Kidney (tissue), 14 donors: ENCODE data around the gene CORO2A. TPM values are rescaled to one million over a fixed set of nuclear protein-coding genes. Genes with fewer than 3 reads are reported as not detected.
"Not testable (repeated sequence)": the region's sequence is repeated elsewhere in the genome, so short reads cannot be mapped to it uniquely, and the experiment has no call there.

ENCODE experiments used
- DNase-seq, 5 donors: peaks; one replicate each; pipeline ENCODE4 v3.0.0-alpha.2; 2013 to 2020
- FAIRE-seq: peaks from 2 replicates; lab custom pipeline; 2012; peaks lifted over from hg19 to GRCh38; lab: Jason Lieb, UNC
- H3K27ac ChIP-seq, 2 donors: one replicate each; pipeline ENCODE4 v1.7.0; 2013; ENCODE audit warnings: low read depth in 2 of 2, low read length in 2 of 2, inconsistent platforms in 1 of 2
- H3K27me3 ChIP-seq: one replicate; pipeline ENCODE4 v1.7.1; 2013; ENCODE audit warnings: low read length, inconsistent platforms; ENCODE audit not compliant: control insufficient read depth, insufficient read depth
- H3K36me3 ChIP-seq, 3 donors: one replicate each; pipeline versions ENCODE4 v1.7.0 to v1.7.1; 2013; ENCODE audit warnings: low read length in 3 of 3, control low read depth in 1 of 3, inconsistent platforms in 1 of 3; ENCODE audit not compliant: insufficient read depth in 3 of 3, control insufficient read depth in 2 of 3
- H3K4me1 ChIP-seq, 3 donors: one replicate each; pipeline versions ENCODE4 v1.7.0 to v1.7.1; 2013; ENCODE audit warnings: low read length in 3 of 3, inconsistent platforms in 1 of 3, low read depth in 1 of 3; ENCODE audit not compliant: control insufficient read depth in 2 of 3, insufficient read depth in 2 of 3
- H3K4me3 ChIP-seq, 3 donors: one replicate each; pipeline versions ENCODE4 v1.7.0 to v1.8.1; 2013; ENCODE audit warnings: low read length in 3 of 3, control low read depth in 1 of 3, inconsistent platforms in 1 of 3
- H3K9ac ChIP-seq, 3 donors: one replicate each; pipeline versions ENCODE4 v1.7.0 to v1.7.1; 2013; ENCODE audit warnings: low read length in 3 of 3, control low read depth in 1 of 3, inconsistent platforms in 1 of 3
- H3K9me3 ChIP-seq, 3 donors: one replicate each; pipeline versions ENCODE4 v1.7.0 to v1.7.1; 2013; ENCODE audit warnings: low read length in 3 of 3, control low read depth in 1 of 3, inconsistent platforms in 1 of 3; ENCODE audit not compliant: control insufficient read depth in 2 of 3, insufficient read depth in 1 of 3
- CTCF ChIP-seq: IDR thresholded peaks from 3 replicates; pipeline ENCODE4 v1.5.1; 2012; ENCODE audit warnings: mild to moderate bottlenecking, moderate library complexity, borderline replicate concordance; ENCODE audit not compliant: insufficient read depth; ENCODE audit errors: extremely low read depth
- intact Hi-C: fragments of 100-400 bp; cut with DNase I; formaldehyde crosslinking; loops from one replicate; pipeline ENCODE4 v1.11.1; 2022
- polyA plus RNA-seq: library from polyadenylated mRNA; stranded (reverse); fragments of 350-450 nt; fragmentation: Illumina TruSeq; extraction: RNeasy Lipid Tissue Mini Kit (QIAGEN cat#74804); gene quantifications from one replicate; pipeline ENCODE4 v1.2.3, GENCODE V29; 2014; ENCODE audit warnings: low read depth, low replicate concordance; ENCODE audit not compliant: insufficient read depth
- total RNA-seq: library from RNA; stranded (reverse); fragmentation: NEBNext Ultra II Directional; extraction: Animal tissue kit (Norgen Biotek cat#: 25700); gene quantifications from one replicate; pipeline ENCODE4 v1.2.1, GENCODE V29; 2021
- donor health status: control.
- donor health status: control.
- donor health status: control.
- donor health status: control.
- donor health status: control.
- donor health status: DM: yes; HTN: yes; CAD: no.
- donor health status: Normal renal cell carcinoma (clear cell type).

The CORO2A gene
- total and polyA plus RNA-seq, 2 donors from 2014 or later: 0.90 to 5.3 TPM

- Histone ChIP-seq H3K9ac (no peak overlapping the region), H3K4me3 (no peak overlapping the region), H3K9me3 (no peaks in the 10 kb centered on the region), H3K27ac (no peak overlapping the region), H3K27me3 (no peaks in the 10 kb centered on the region), H3K4me1 (peaks cover 0 to 12% (median 2%) of the 10 kb centered on the region in 3 donors), H3K36me3 (peaks cover 0 to 20% (median 9%) of the 10 kb centered on the region in 3 donors)
- FAIRE-seq (no peak), DNase-seq (no peak)
- TF ChIP-seq CTCF: no peak
- intact Hi-C loops: no loop called here
Observed at GRCh38 chr9:98080780-98081179, 111.7 kb downstream of the CORO2A start.

- no peak for TF ChIP-seq CTCF
- DNase-seq (no peak), FAIRE-seq (no peak)
- H3K27ac ChIP-seq: no peak overlapping the region
- H3K36me3 ChIP-seq: peaks cover 0 to 20% (median 9%) of the 10 kb centered on the region in 3 donors
- H3K9ac ChIP-seq: no peak overlapping the region
- no peaks in the 10 kb centered on the region for H3K9me3 ChIP-seq
- peaks cover 0 to 12% (median 2%) of the 10 kb centered on the region in 3 donors for H3K4me1 ChIP-seq
- no peaks in the 10 kb centered on the region for H3K27me3 ChIP-seq
- H3K4me3 ChIP-seq: no peak overlapping the region
- intact Hi-C loops: no loop called here
Observed at GRCh38 chr9:98080326-98080725, 112.1 kb downstream of the CORO2A start.

GRCh38 chr9:98078895-98079294, 113.5 kb downstream of the CORO2A start:
- peaks cover 0 to 20% (median 9%) of the 10 kb centered on the region in 3 donors for H3K36me3 ChIP-seq
- TF ChIP-seq CTCF: no peak
- intact Hi-C loops: no loop called here
- H3K27me3 ChIP-seq: no peaks in the 10 kb centered on the region
- no peaks in the 10 kb centered on the region for H3K9me3 ChIP-seq
- no peak overlapping the region for H3K9ac ChIP-seq
- no peak overlapping the region for H3K27ac ChIP-seq
- peaks cover 0 to 12% (median 2%) of the 10 kb centered on the region in 3 donors for H3K4me1 ChIP-seq
- DNase-seq (no peak), FAIRE-seq (no peak)
- H3K4me3 ChIP-seq: no peak overlapping the region

GRCh38 chr9:98076514-98076890, 115.9 kb downstream of the CORO2A start:
- H3K9ac ChIP-seq, H3K4me3 ChIP-seq, H3K27ac ChIP-seq, H3K4me1 ChIP-seq, intact Hi-C loops, DNase-seq, H3K9me3 ChIP-seq, FAIRE-seq, H3K27me3 ChIP-seq: not testable (repeated sequence)
- peaks cover 0 to 14% (median 5%) of the 10 kb centered on the region in 3 donors for H3K36me3 ChIP-seq
